Measurements from ENCODE around the gene ABHD2.
"Not testable (repeated sequence)": the region's sequence is repeated elsewhere in the genome, so short reads cannot be mapped to it uniquely, and the experiment has no call there.

ABHD2 gene

GRCh38 chr15:89243046-89243690 lies 154.9 kb downstream of the ABHD2 start:
- DNase-seq = no peak

GRCh38 chr15:89243691-89244573 lies 155.7 kb downstream of the ABHD2 start, which contains the start of gene FANCI:
Gene FANCI (plus strand): TSS chr15:89243979. CDS start chr15:89247648, 3,669 bp downstream.
- peak; percentile 79 for DNase-seq

GRCh38 chr15:89244574-89244903 lies 156.3 kb downstream of the ABHD2 start:
- no peak for DNase-seq

GRCh38 chr15:89247446-89247845 lies 159.2 kb downstream of the ABHD2 start:
- DNase-seq = no peak

GRCh38 chr15:89248584-89248983 lies 160.3 kb downstream of the ABHD2 start:
- no peak for DNase-seq

GRCh38 chr15:89250142-89250541 lies 161.9 kb downstream of the ABHD2 start:
- DNase-seq = not testable (repeated sequence)

Measured in KG1 (cell line).